WERI-Rb-1 (cell line): ENCODE measurements around the gene ZSCAN22.

Experiments used
- DNase-seq: peaks from one replicate; pipeline ENCODE4 v3.0.0-alpha.2; 2020
- H3K27ac ChIP-seq: fragments of 250-450 bp; sonication (Bioruptor Pico); 2 replicates; pipeline ENCODE4 v1.5.1; 2020; ENCODE audit warnings: mild to moderate bottlenecking, moderate library complexity
- H3K27me3 ChIP-seq: fragments of 250-450 bp; sonication (Bioruptor Pico); 2 replicates; pipeline ENCODE4 v1.5.1; 2021; ENCODE audit warnings: mild to moderate bottlenecking, low read depth, moderate library complexity; ENCODE audit not compliant: insufficient read depth, severe bottlenecking
- H3K36me3 ChIP-seq: fragments of 250-450 bp; sonication (Bioruptor Pico); 2 replicates; pipeline ENCODE4 v1.5.1; 2020; ENCODE audit warnings: mild to moderate bottlenecking, moderate library complexity
- H3K4me3 ChIP-seq: 2 replicates; pipeline ENCODE4 v1.5.1; 2011; ENCODE audit warnings: low read depth, mild to moderate bottlenecking, control low read depth, low read length
- H3K9me3 ChIP-seq: fragments of 250-450 bp; sonication (Bioruptor Pico); 2 replicates; pipeline ENCODE4 v1.5.1; 2021; ENCODE audit warnings: mild to moderate bottlenecking, moderate library complexity; ENCODE audit not compliant: severe bottlenecking
- TF ChIP-seq, protein P1 (sequence below): IDR thresholded peaks from 2 replicates; pipeline ENCODE4 v1.5.1; 2011; ENCODE audit warnings: low read depth, mild to moderate bottlenecking, control low read depth, inconsistent platforms, low read length

The ZSCAN22 gene

DNA sequence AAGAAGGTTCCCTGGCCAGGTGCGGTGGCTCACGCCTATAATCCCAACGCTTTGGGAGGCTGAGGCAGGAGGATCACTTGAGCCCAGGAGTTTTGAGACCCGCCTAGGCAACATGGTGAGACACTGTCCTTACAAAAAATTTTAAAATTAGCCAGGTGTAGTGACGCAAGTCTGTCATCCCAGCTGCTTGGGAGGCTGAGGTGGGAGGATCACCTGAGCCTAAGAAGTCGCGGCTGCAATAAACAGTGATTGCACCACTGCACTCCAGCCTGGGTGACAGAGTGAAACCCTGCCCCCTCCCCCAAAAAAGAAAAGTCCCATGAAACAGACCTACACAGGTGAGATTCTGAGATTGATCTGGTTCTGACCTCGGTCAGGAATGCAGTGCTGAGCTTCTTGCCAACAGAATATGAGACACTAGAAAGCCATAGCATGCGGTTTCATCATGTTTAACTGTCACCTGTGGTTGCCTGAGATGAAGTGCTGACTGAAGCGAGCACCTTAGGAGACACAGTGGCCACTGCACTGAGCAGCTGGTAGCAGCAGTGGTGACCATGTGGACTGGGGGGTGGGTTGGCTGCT, 28.5 kb downstream of the ZSCAN22 start:
- H3K36me3 ChIP-seq: no peaks in the 10 kb centered on the region; the same call in none of the 2 replicates
- TF ChIP-seq, protein P1, sequence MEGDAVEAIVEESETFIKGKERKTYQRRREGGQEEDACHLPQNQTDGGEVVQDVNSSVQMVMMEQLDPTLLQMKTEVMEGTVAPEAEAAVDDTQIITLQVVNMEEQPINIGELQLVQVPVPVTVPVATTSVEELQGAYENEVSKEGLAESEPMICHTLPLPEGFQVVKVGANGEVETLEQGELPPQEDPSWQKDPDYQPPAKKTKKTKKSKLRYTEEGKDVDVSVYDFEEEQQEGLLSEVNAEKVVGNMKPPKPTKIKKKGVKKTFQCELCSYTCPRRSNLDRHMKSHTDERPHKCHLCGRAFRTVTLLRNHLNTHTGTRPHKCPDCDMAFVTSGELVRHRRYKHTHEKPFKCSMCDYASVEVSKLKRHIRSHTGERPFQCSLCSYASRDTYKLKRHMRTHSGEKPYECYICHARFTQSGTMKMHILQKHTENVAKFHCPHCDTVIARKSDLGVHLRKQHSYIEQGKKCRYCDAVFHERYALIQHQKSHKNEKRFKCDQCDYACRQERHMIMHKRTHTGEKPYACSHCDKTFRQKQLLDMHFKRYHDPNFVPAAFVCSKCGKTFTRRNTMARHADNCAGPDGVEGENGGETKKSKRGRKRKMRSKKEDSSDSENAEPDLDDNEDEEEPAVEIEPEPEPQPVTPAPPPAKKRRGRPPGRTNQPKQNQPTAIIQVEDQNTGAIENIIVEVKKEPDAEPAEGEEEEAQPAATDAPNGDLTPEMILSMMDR: no peak
- H3K27me3 ChIP-seq: no peaks in the 10 kb centered on the region
- no peak overlapping the region for H3K4me3 ChIP-seq
- H3K9me3 ChIP-seq: no peaks in the 10 kb centered on the region
- DNase-seq: no peak
- H3K27ac ChIP-seq: no peak overlapping the region

GRCh38 chr19:58355908-58356765, 29.3 kb downstream of the ZSCAN22 start:
- DNase-seq: no peak
- TF ChIP-seq, protein P1: no peak

DNA sequence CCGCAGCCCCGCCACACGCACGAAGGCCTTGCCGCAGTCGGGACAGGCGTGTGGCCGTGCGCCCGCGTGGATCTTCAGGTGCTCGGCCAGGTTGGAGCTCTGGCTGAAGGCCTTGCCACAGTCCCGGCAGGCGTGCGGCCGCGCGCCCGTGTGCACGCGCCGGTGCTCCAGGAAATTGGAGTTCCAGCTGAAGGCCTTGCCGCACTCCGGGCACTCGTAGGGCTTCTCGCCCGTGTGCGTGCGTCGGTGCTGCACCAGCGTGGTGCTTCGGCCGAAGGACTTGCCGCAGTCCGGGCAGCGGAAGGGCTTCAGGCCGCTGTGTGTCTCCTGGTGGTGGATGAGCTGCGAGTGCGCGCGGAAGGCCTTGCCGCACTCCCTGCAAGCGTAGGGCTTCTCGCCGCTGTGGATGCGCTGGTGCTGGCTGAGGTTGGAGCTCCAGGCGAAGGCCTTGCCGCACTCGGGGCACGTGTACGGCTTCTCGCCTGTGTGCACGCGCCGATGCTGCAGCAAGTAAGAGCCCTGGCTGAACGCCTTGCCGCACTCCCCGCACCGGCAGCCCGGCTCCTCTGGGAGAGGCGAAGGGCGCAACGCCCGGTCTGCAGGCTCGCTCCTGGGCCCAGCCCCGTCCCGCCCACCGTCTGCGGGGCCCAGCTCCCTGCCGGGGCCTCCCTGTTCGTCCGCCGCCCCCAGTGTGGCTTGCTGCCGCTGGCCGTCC, 30.1 kb downstream of the ZSCAN22 start:
- H3K4me3 ChIP-seq: no peak overlapping the region
- H3K27me3 ChIP-seq: no peaks in the 10 kb centered on the region
- no peaks in the 10 kb centered on the region for H3K36me3 ChIP-seq
- H3K9me3 ChIP-seq: no peaks in the 10 kb centered on the region
- H3K27ac ChIP-seq: no peak overlapping the region
- DNase-seq: no peak
- TF ChIP-seq, protein P1: no peak

More at GRCh38 chr19:58355908-58356765, 29.3 kb downstream of the ZSCAN22 start:
- H3K36me3 ChIP-seq: no peaks in the 10 kb centered on the region; the same call in 1 of the 2 replicates
- no peaks in the 10 kb centered on the region for H3K9me3 ChIP-seq
- H3K4me3 ChIP-seq: no peak overlapping the region
- no peaks in the 10 kb centered on the region for H3K27me3 ChIP-seq
- no peak overlapping the region for H3K27ac ChIP-seq

- Histone ChIP-seq H3K4me3 (no peak overlapping the region), H3K27me3 (no peaks in the 10 kb centered on the region), H3K9me3 (no peaks in the 10 kb centered on the region), H3K27ac (no peak overlapping the region), H3K36me3 (no peaks in the 10 kb centered on the region)
- DNase-seq: no peak
- TF ChIP-seq, protein P1: no peak
Measured at GRCh38 chr19:58357481-58358145, 30.8 kb downstream of the ZSCAN22 start.

DNA sequence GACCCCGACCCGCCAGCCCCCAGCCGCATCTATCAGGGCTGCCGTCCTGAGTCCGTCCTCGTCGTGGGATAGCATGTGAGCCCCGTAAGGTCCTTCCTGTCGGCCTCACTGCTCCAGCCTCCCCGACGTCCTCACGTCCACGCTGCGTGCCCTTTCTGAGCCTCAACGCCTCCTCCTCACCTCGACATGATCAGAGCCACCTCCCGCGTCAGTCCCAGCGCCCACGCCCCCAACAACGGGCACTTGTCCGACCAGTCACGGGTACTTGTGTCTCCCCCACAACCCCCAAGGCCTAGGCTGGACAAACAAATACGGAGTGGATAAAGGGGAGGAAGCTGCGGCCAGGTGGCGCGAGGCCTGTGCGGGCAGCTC, 35.1 kb downstream of the ZSCAN22 start:
- Histone ChIP-seq H3K9me3 (no peaks in the 10 kb centered on the region), H3K36me3 (no peaks in the 10 kb centered on the region), H3K4me3 (peak overlapping the region; percentile 95), H3K27ac (peak overlapping the region; percentile 94), H3K27me3 (no peaks in the 10 kb centered on the region)
- TF ChIP-seq, protein P1: no peak
- DNase-seq: peak; percentile 79
